Stimulated activated CD4-positive, alpha-beta T cell treated with anti-CD3 and anti-CD28 coated beads, Interleukin-15, amount 100 ng/mL, for 1 hour (primary cell): ENCODE measurements around the gene ZNF343.
A peak's percentile ranks its signal among the peaks of the same experiment; 100 is the strongest.

Experiments
- DNase-seq, 2 donors: peaks; one replicate each; pipeline ENCODE4 v3.0.0-alpha.2; 2020; ENCODE audit warnings: low read depth in 1 of 2, low spot score in 1 of 2

Gene ZNF343

GRCh38 chr20:2473516-2473915, 35.2 kb downstream of the ZNF343 start:
- no peak for DNase-seq

GRCh38 chr20:2470423-2471193, 38.1 kb downstream of the ZNF343 start, which contains the start of gene SNRPB:
TSS of gene SNRPB (minus strand) at chr20:2470789. CDS start at chr20:2470690, 99 bp downstream.
- DNase-seq, result peak; percentile 89 to 90

GRCh38 chr20:2469991-2470422, 38.7 kb downstream of the ZNF343 start:
- peak; percentile 19 to 40 for DNase-seq

- no peak for DNase-seq
Observed at GRCh38 chr20:2468581-2469407, 39.9 kb downstream of the ZNF343 start.

GRCh38 chr20:2467412-2467811, 41.3 kb downstream of the ZNF343 start:
- DNase-seq, result no peak

GRCh38 chr20:2465100-2465499, 43.6 kb downstream of the ZNF343 start:
- no peak for DNase-seq

- DNase-seq, result no peak
Observed at GRCh38 chr20:2463616-2464365, 44.9 kb downstream of the ZNF343 start.

GRCh38 chr20:2462484-2462883, 46.2 kb downstream of the ZNF343 start:
- DNase-seq, result no peak

- no peak for DNase-seq
Observed at GRCh38 chr20:2460752-2461424, 47.8 kb downstream of the ZNF343 start.

- DNase-seq, result no peak
Observed at GRCh38 chr20:2459981-2460751, 48.5 kb downstream of the ZNF343 start.

GRCh38 chr20:2458919-2459499, 49.7 kb downstream of the ZNF343 start:
- no peak for DNase-seq

- no peak for DNase-seq
Observed at GRCh38 chr20:2455771-2456497, 52.8 kb downstream of the ZNF343 start.

GRCh38 chr20:2453792-2454191, 54.9 kb downstream of the ZNF343 start:
- DNase-seq, result no peak

- DNase-seq, result peak; percentile 17 to 26
Observed at GRCh38 chr20:2451939-2452732, 56.6 kb downstream of the ZNF343 start.

GRCh38 chr20:2451422-2451821, 57.3 kb downstream of the ZNF343 start:
- no peak for DNase-seq

GRCh38 chr20:2449386-2449785, 59.3 kb downstream of the ZNF343 start:
- no peak for DNase-seq

- DNase-seq, result no peak
Observed at GRCh38 chr20:2446845-2447244, 61.9 kb downstream of the ZNF343 start.
